ENCODE results near the gene DNAJC18.
"Not testable (repeated sequence)": the region's sequence is repeated elsewhere in the genome, so short reads cannot be mapped to it uniquely, and the experiment has no call there.

The DNAJC18 gene

GRCh38 chr5:139425497-139425896, 13.8 kb downstream of the DNAJC18 start:
- DNase-seq, result no peak

- DNase-seq, result peak; percentile 91
These were observed 16.9 kb downstream of the DNAJC18 start for GRCh38 chr5:139422307-139422893.

- DNase-seq, result peak; percentile 32
These were observed 19.8 kb downstream of the DNAJC18 start for GRCh38 chr5:139419226-139420192.

- DNase-seq, result no peak
These were observed 20.5 kb downstream of the DNAJC18 start for GRCh38 chr5:139418793-139419192.

- peak; percentile 69 for DNase-seq
These were observed 22.1 kb downstream of the DNAJC18 start for GRCh38 chr5:139417214-139417613.

GRCh38 chr5:139416651-139417050, 22.7 kb downstream of the DNAJC18 start:
- no peak for DNase-seq

- no peak for DNase-seq
These were observed 23.5 kb downstream of the DNAJC18 start for GRCh38 chr5:139415869-139416268.

GRCh38 chr5:139415221-139415861, 24.0 kb downstream of the DNAJC18 start:
- DNase-seq, result no peak

- DNase-seq, result no peak
These were observed 24.7 kb downstream of the DNAJC18 start for GRCh38 chr5:139414581-139415130.

GRCh38 chr5:139413963-139414362, 25.4 kb downstream of the DNAJC18 start:
- DNase-seq, result no peak

- no peak for DNase-seq
These were observed 26.2 kb downstream of the DNAJC18 start for GRCh38 chr5:139413153-139413552.

GRCh38 chr5:139410993-139411828, 28.1 kb downstream of the DNAJC18 start:
- no peak for DNase-seq

- no peak for DNase-seq
These were observed 29.0 kb downstream of the DNAJC18 start for GRCh38 chr5:139410121-139410992.

- not testable (repeated sequence) for DNase-seq
These were observed 30.2 kb downstream of the DNAJC18 start for GRCh38 chr5:139409116-139409515.

GRCh38 chr5:139408191-139408590, 31.1 kb downstream of the DNAJC18 start:
- no peak for DNase-seq

GRCh38 chr5:139407517-139407916, 31.8 kb downstream of the DNAJC18 start:
- no peak for DNase-seq

- no peak for DNase-seq
These were observed 32.4 kb downstream of the DNAJC18 start for GRCh38 chr5:139406963-139407362.

- no peak for DNase-seq
These were observed 34.9 kb downstream of the DNAJC18 start for GRCh38 chr5:139404484-139404840.

GRCh38 chr5:139403787-139404483, 35.4 kb downstream of the DNAJC18 start, which contains the start of gene SPATA24:
Gene SPATA24 (minus strand): TSS chr5:139404089. CDS start chr5:139404060, 29 bp downstream.
- peak; percentile 99 for DNase-seq

- DNase-seq, result no peak
These were observed 35.9 kb downstream of the DNAJC18 start for GRCh38 chr5:139403418-139403786.

Data from hematopoietic multipotent progenitor cell treated with erythropoietin and hydrocortisone succinate and interleukin-3 and kit ligand, for 6 days (in vitro differentiated cells).